ENCODE results near the gene CTDSPL.

CTDSPL gene

DNA sequence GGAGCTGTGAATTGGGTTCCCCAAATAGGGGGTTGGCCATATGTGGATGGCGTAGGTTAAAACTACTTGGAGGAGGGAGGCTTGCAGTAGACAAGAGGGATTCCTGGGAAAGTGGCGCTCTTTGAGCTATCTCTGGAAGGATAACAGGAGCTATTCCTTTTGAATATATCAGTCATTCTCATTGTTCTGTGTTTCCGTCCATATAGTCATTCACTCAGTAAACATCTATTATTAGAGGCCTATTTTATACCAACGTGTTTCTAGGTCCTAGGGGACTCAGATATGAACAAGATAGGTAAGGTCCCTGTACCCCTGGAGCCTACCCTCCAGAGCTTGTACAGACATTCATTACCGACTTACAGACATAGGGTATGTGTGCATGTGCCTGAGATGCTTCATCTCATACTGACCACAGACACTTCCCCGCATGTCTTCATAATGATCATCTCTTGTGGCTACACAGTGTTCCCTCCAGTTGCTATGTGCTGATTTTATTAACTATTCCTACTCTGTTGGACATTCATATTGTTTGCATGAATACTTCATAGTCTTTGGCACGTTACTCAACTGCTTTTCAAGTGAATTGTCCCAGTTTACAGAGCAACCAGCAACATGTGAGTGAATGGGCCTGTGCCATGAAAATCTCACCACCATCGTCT is 73.1 kb downstream of the CTDSPL start:
- FAIRE-seq (no peak), DNase-seq (ENCODE audit: insufficient read length, low spot score) (no peak)
- TF ChIP-seq, protein P1, sequence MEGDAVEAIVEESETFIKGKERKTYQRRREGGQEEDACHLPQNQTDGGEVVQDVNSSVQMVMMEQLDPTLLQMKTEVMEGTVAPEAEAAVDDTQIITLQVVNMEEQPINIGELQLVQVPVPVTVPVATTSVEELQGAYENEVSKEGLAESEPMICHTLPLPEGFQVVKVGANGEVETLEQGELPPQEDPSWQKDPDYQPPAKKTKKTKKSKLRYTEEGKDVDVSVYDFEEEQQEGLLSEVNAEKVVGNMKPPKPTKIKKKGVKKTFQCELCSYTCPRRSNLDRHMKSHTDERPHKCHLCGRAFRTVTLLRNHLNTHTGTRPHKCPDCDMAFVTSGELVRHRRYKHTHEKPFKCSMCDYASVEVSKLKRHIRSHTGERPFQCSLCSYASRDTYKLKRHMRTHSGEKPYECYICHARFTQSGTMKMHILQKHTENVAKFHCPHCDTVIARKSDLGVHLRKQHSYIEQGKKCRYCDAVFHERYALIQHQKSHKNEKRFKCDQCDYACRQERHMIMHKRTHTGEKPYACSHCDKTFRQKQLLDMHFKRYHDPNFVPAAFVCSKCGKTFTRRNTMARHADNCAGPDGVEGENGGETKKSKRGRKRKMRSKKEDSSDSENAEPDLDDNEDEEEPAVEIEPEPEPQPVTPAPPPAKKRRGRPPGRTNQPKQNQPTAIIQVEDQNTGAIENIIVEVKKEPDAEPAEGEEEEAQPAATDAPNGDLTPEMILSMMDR (IDR thresholded peaks at IDR 0.05; ENCODE audit: insufficient read depth, missing control alignments): no peak

DNA sequence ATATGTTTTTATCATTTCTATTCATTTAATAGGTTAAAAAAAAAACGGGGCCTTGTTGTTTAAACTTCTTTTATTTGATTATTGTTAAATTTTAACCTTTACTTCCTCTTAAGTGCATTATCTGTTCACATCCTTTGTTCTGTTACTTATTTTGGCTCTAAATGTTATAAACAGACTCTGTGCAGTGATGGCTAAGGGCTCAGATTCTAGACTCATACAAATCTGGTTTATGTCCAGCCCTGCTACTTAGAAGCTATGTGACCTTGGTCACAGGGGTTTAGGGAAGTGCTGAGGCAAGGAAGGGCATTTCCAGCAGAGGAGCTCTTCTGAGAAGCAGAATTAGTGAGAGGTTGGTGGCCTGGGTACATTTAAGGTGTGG is 73.6 kb downstream of the CTDSPL start:
- DNase-seq (ENCODE audit: insufficient read length, low spot score) (no peak), FAIRE-seq (no peak)
- TF ChIP-seq, protein P1 (IDR thresholded peaks at IDR 0.05; ENCODE audit: insufficient read depth, missing control alignments): no peak

DNA sequence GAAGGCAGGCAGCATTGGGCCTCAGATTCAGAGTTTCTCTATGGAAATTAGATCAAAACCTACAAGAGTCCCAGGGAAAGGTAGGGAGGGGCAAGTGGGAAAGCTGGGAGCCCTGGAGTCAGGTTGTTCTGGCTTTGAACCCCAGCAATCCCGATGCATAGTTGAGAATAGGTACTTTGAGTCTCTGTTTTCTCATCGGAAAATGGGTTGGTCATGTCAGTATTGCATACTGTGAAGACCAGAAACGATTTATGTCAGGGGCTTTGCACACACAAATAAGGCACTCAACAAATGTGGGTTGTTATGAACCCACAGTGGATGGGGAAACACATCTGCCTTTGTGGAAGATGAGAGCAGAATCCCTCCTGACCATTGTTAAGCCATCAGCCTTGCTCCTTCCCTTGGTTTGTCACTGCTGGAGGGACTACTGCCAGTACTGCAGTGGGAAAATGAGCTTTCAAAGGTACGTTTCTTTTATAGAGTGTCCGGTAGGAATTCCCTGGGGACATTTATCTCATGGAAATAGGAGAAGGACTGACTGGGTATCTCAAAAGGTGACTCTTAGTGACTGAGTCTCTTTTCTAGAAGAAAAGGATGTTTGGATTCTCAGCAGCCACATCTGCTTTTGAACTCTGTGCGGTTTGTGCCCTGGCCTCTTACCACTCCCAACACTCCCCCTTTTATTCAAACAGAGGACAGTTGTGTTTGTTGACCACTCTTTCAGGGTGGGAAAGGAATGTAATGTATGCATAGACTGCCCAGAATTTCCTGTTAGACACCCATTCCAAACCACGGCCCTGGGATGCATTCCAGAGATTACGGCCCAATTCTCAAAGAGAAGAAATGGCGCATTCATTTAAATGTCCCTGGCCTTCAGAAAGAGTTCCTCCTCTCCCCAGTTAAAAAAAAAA is 74.3 kb downstream of the CTDSPL start:
- FAIRE-seq (no peak), DNase-seq (ENCODE audit: insufficient read length, low spot score) (no peak)
- TF ChIP-seq, protein P1 (IDR thresholded peaks at IDR 0.05; ENCODE audit: insufficient read depth, missing control alignments): no peak

DNA sequence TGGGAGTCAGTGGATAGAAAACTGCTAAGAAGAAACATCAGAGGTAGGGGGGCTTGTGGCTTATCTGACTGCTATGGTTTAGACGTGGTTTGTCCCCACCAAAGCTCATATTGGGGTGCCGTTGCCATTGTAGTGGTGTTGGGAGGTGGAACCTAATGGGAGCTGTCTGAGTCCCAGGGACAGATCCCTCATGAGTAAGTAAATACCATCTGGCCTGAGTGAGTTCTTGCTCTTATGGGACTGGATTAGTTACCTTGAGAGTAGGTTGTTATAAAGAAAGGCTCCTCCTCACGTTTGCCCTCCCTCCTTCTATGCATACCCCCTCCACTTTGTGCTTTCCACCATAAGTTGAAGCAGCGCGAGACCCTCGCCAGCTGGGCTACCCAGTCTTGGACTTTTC is 75.5 kb downstream of the CTDSPL start:
- FAIRE-seq (no peak), DNase-seq (ENCODE audit: insufficient read length, low spot score) (no peak)
- TF ChIP-seq, protein P1 (IDR thresholded peaks at IDR 0.05; ENCODE audit: insufficient read depth, missing control alignments): no peak

DNA sequence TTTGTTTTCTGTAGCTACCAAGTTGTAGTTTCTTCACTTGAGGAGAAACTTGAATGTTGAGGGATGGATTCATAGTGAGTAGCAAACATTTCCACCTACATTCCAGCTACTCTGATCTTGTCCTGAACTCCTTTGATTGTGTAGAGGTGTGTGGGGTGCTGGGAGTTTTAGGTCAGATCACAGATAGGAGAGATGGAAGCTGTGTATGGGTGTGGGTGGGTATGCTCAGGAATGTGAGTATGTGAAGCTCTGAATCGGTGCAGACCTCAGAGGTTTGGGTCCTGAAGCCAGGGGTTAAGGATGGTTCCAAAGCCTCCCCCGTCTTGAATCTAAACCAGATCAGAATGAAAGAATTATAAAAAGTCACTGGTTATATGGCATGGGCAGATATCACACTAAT is 76.3 kb downstream of the CTDSPL start:
- FAIRE-seq (no peak), DNase-seq (ENCODE audit: insufficient read length, low spot score) (no peak)
- TF ChIP-seq, protein P1 (IDR thresholded peaks at IDR 0.05; ENCODE audit: insufficient read depth, missing control alignments): no peak

DNA sequence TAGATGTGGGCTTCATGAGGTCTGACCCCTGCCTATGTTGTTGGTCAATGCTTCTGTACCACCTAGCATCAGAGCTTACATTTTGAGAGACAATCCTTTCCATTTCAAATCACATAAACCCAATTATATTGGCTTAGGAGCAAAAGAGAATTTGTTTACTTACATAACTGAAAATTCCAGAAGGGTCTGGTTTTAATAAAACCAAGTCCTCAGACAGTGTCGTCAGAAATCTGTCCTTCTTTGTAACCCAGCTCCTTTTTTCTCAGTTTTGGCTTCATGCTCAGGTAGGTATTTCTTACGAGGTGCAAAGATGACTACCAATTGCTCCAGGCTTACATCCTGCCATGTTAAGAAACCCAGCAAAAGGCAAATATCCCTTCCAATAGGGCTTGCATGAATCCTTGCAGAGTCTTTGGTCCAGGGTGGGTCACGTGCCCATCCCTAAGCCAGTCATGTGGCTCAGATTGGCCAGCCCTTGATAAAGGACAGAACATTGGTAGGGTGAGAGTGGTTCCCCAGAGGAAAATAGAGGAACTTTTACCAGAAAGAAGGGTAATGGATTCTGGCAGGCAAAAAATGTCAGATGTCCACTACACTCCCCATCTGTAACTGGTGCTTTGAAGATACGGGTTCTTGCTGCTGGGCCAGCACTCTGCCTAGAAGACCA is 78.7 kb downstream of the CTDSPL start:
- FAIRE-seq (no peak), DNase-seq (ENCODE audit: insufficient read length, low spot score) (no peak)
- TF ChIP-seq, protein P1 (IDR thresholded peaks at IDR 0.05; ENCODE audit: insufficient read depth, missing control alignments): no peak
